NCI-H774 (cell line): ENCODE results near the gene SIGLEC15.
"Not testable (repeated sequence)": the region's sequence is repeated elsewhere in the genome, so short reads cannot be mapped to it uniquely, and the experiment has no call there.

ENCODE experiments used
- DNase-seq: peaks from one replicate; lab custom pipeline; 2025; lab: John Stamatoyannopoulos, UW

The SIGLEC15 gene

GRCh38 chr18:45820106-45820745 is 5.2 kb upstream of the SIGLEC15 start:
- no peak for DNase-seq

- no peak for DNase-seq
Measured at GRCh38 chr18:45821026-45821425, 4.4 kb upstream of the SIGLEC15 start.

- no peak for DNase-seq
Measured at GRCh38 chr18:45821711-45822110, 3.8 kb upstream of the SIGLEC15 start.

- no peak for DNase-seq
Measured at GRCh38 chr18:45826084-45826483, 609 bp downstream of the SIGLEC15 start.

- DNase-seq: not testable (repeated sequence)
Measured at GRCh38 chr18:45826716-45827115, 1.2 kb downstream of the SIGLEC15 start.

GRCh38 chr18:45828917-45829811 is 3.7 kb downstream of the SIGLEC15 start:
- no peak for DNase-seq

GRCh38 chr18:45829855-45830254 is 4.4 kb downstream of the SIGLEC15 start:
- no peak for DNase-seq

- DNase-seq: no peak
Measured at GRCh38 chr18:45830917-45831316, 5.4 kb downstream of the SIGLEC15 start.

GRCh38 chr18:45833846-45834245 is 8.4 kb downstream of the SIGLEC15 start:
- no peak for DNase-seq

GRCh38 chr18:45834306-45834705 is 8.8 kb downstream of the SIGLEC15 start:
- no peak for DNase-seq

- DNase-seq: no peak
Measured at GRCh38 chr18:45835057-45835636, 9.7 kb downstream of the SIGLEC15 start.

GRCh38 chr18:45836242-45837205 is 11.0 kb downstream of the SIGLEC15 start:
- no peak for DNase-seq

GRCh38 chr18:45837283-45838070 is 12.0 kb downstream of the SIGLEC15 start:
- peak; percentile 73 for DNase-seq

GRCh38 chr18:45838302-45839070 is 13.0 kb downstream of the SIGLEC15 start:
- DNase-seq: no peak

- DNase-seq: no peak
Measured at GRCh38 chr18:45839414-45840395, 14.2 kb downstream of the SIGLEC15 start.

GRCh38 chr18:45841060-45841764 is 15.7 kb downstream of the SIGLEC15 start:
- no peak for DNase-seq

- no peak for DNase-seq
Measured at GRCh38 chr18:45841765-45842442, 16.4 kb downstream of the SIGLEC15 start.

GRCh38 chr18:45843019-45843418 is 17.5 kb downstream of the SIGLEC15 start:
- no peak for DNase-seq
